Activated gamma-delta T cell (primary cell): Measurements from ENCODE around the gene LRP1.

Experiments
- DNase-seq: peaks from one replicate; lab custom pipeline; 2025; lab: John Stamatoyannopoulos, UW

LRP1 gene

GRCh38 chr12:57211791-57212700, 83.8 kb downstream of the LRP1 start:
- no peak for DNase-seq

GRCh38 chr12:57212701-57213057, 84.4 kb downstream of the LRP1 start:
- no peak for DNase-seq

- DNase-seq: peak; percentile 54
Observed at GRCh38 chr12:57213058-57213715, 84.9 kb downstream of the LRP1 start.

GRCh38 chr12:57213763-57214397, 85.6 kb downstream of the LRP1 start:
- DNase-seq: no peak

DNA sequence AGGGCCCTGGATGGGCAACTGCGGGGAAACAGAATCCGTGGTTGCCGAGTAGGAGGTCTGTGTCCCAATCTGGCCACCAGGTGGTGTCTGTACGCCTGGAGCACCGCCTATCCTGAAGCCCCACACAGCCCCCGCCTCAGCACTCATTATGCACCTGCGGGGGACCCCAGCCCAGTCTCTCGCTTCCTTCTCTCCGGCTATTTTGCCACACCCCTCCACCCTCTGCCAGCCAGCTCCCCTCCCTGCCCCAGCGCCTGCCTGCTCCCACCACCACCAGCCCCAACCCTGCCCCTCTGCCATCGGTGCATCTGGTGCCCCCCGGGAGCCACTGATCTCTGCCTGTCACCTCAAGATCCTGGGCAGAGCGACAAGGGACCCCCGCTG, 86.1 kb downstream of the LRP1 start:
- no peak for DNase-seq

GRCh38 chr12:57215065-57215464, 86.8 kb downstream of the LRP1 start:
- DNase-seq: no peak

GRCh38 chr12:57215668-57216013, 87.4 kb downstream of the LRP1 start:
- no peak for DNase-seq

GRCh38 chr12:57216014-57216911, 88.0 kb downstream of the LRP1 start, which contains the start of gene NXPH4:
NXPH4 (plus strand) TSS chr12:57216794; CDS start chr12:57216970, 176 bp downstream.
- DNase-seq: peak; percentile 48

DNA sequence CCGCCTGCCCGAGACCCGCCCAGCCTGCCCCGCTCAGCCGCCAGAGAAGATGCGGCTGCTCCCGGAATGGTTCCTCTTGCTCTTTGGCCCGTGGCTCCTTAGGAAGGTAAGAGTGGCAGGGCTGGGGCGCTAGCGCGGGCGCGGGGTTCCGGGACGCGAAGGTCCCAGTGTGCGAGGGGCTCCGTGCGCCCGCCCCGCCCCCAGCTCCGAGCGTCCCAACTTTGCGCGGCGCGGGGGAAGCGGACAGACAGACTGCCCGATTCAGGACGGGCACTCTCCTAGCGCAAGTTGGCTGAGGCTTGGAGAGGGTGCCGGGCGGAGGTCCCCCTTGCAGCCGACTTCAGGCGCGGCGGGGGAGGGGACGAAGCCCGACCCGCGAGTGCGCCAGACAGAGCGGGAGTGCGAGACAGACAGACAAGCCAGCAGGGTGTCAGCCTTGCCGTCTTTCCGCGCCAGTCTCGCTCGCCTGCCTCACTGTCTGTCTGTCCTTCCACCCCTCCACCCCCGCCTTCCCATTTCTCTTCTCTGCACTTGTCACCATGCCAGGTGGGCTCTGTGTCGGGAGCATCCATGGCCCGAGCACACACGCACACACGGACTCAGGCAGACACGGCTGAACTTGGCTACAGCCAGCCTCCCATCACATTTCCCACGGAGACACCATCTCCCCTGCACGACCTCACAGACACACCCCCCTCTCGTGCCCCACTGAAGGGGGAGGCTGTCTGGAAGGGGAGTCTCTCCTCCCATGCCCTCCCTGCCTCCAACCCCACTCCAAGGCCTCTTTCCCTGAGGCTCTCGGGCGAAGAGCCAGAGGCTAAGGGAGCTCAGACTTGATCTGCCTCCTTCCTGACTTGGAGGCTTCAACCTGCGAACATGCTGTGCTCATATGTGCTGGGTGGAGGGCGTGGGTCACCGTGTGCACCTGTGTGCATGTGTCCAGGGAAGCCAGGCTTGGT, 88.9 kb downstream of the LRP1 start:
- peak; percentile 66 for DNase-seq

DNA sequence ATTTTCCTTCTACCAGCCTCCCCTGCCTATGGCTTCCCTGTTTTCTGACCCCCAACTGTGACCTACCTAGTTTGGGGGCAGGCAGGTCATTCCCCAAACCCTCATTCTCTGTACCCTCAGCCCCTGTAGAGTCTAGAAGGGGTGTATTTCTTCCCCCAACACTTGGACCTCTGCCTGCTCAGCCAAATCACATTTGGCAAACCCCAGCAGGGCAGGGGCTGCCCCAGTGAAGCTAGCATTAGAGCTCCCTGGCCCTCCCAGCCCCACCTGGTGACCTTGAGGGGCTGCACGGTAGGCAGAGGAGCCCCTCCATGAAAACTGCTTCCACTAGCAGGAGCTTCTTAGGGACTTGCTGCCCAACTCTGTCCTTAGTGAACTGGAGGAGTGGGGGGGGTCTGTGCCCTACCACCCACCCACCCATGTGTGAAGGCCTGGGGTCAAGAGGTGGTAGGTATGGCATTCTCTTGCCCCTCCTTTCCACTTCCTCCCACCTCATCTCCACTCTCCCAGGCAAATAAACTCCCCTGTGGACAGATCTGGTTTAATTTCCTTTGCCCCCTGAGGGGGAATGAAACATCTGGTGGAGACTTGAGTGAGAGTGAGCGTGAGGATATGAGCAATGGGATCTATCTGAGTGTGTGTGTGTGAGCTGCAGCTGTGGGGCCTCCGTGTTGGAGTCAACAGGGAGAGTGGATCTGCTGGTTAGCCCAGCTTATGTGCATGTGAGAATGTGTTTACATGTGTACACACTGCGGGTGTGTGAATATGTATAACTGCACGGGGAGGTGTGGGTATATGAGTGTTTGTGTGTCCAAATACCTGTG, 90.0 kb downstream of the LRP1 start:
- DNase-seq: no peak

DNA sequence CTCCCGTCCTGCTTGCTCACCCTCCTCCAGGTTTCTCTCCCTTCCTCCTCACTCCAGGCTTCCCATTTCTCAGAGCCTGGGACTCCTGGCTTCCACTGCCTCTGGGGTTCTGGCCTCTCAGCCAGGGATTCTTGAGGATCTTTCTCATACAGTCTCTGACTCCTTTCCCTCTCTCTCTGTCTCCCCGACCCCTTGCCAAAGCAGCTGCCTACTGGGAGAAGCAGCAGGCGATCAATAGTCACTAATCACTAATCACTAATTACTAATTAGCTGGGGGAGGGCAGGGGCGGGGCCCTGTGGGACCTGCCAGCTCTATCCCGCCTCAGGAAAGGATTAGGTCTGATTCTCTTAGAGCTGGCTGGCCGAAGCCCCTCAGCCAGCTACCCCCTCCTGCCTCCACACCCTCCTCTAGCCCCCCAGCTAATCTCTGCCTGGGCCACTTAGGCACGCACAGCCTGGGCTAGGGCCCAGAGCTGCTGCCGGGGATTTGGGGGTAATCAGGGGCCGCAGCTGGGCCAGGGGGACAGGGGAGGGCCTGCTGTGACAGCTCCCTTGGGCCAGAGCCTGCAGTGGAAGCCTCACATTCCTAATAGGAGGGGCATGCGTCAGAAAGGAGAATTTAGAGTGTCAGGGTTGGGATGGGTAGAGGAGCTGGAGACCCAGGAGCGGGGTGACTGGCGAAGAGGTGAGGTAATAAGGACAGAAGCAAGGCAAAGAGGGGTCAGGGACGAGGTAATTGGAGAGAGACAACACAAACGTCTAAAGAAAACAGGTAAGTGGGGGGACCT, 91.1 kb downstream of the LRP1 start:
- no peak for DNase-seq

GRCh38 chr12:57219993-57220754, 91.9 kb downstream of the LRP1 start:
- no peak for DNase-seq

- DNase-seq: no peak
Observed at GRCh38 chr12:57220770-57221168, 92.5 kb downstream of the LRP1 start.

- no peak for DNase-seq
Observed at GRCh38 chr12:57221169-57221917, 93.1 kb downstream of the LRP1 start.

DNA sequence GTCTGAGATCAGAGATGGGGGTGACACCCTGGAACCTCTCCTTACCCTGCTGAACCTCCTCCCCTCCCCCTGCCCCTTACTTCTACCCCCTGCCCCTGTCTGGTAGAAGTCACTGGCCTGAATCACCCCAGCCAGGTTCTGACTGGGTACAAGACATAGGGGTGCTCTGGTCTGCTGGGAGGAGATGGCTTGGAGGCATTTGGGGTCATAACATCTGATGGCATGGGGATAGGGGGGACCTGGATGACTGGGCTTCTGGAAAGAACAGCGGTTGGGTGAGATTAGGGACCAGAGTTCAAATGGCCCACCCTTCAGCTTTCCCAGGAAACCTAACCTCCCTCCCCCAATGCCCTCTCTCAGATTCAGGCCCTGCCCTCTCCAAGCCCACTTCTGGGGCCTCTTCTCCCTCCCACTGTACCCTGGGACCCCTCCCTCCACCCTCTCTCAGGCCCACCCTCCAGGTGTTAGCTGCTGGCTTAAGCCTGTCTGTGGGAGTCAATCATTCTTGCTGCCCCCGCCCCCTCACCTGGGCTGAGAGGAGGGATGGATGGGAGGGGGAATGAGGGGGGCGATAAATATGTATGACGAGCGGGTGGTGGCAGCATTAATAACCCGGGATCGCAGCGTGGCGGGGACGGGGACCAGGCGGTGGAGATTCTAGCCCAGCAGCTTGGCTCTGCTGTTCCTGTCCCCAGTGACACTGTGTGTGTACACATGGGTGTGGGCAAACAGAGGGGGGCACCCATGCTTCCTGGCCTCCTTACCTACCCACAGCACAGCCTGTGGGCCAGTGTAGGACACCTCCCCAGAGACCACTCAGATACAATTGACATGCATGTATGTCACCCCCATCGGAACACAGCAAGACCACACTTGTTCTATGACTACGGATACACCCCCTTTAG, 94.3 kb downstream of the LRP1 start:
- no peak for DNase-seq
